Measurements from ENCODE around the gene CHRNA4.

CHRNA4 gene

GRCh38 chr20:63334356-63334755 is 26.8 kb downstream of the CHRNA4 start:
- no peak for TF ChIP-seq REST (IDR thresholded peaks at IDR 0.05; ENCODE audit: insufficient read depth in 1 of 2, low read depth in 2 of 2, low read length in 2 of 2)
- TF ChIP-seq POLR2AphosphoS5 (IDR thresholded peaks at IDR 0.05; ENCODE audit: low read depth, low read length) = no peak
- no peak for TF ChIP-seq FOXP2 (optimal IDR thresholded peaks at IDR 0.05; ENCODE audit: borderline replicate concordance, extremely low read depth, extremely low read length, insufficient read depth)
- TF ChIP-seq TAF1 (IDR thresholded peaks at IDR 0.05; ENCODE audit: borderline replicate concordance, insufficient read depth, low read length) = no peak
- TF ChIP-seq SIN3A (IDR thresholded peaks at IDR 0.05; ENCODE audit: borderline replicate concordance, insufficient read depth, low read length) = no peak

- no peak for TF ChIP-seq POLR2AphosphoS5 (IDR thresholded peaks at IDR 0.05; ENCODE audit: low read depth, low read length)
- TF ChIP-seq SIN3A (IDR thresholded peaks at IDR 0.05; ENCODE audit: borderline replicate concordance, insufficient read depth, low read length) = no peak
- TF ChIP-seq FOXP2 (optimal IDR thresholded peaks at IDR 0.05; ENCODE audit: borderline replicate concordance, extremely low read depth, extremely low read length, insufficient read depth) = no peak
- TF ChIP-seq TAF1 (IDR thresholded peaks at IDR 0.05; ENCODE audit: borderline replicate concordance, insufficient read depth, low read length) = no peak
- TF ChIP-seq REST (IDR thresholded peaks at IDR 0.05; ENCODE audit: insufficient read depth in 1 of 2, low read depth in 2 of 2, low read length in 2 of 2) = no peak
Measured at GRCh38 chr20:63333241-63333836, 27.8 kb downstream of the CHRNA4 start.

- no peak for TF ChIP-seq TAF1 (IDR thresholded peaks at IDR 0.05; ENCODE audit: borderline replicate concordance, insufficient read depth, low read length)
Measured at GRCh38 chr20:63332488-63333240, 28.5 kb downstream of the CHRNA4 start.

- no peak for TF ChIP-seq FOXP2 (optimal IDR thresholded peaks at IDR 0.05; ENCODE audit: borderline replicate concordance, extremely low read depth, extremely low read length, insufficient read depth)
- no peak for TF ChIP-seq REST (IDR thresholded peaks at IDR 0.05; ENCODE audit: insufficient read depth in 1 of 2, low read depth in 2 of 2, low read length in 2 of 2)
- TF ChIP-seq TAF1 (IDR thresholded peaks at IDR 0.05; ENCODE audit: borderline replicate concordance, insufficient read depth, low read length) = no peak
- no peak for TF ChIP-seq POLR2AphosphoS5 (IDR thresholded peaks at IDR 0.05; ENCODE audit: low read depth, low read length)
- no peak for TF ChIP-seq SIN3A (IDR thresholded peaks at IDR 0.05; ENCODE audit: borderline replicate concordance, insufficient read depth, low read length)
Measured at GRCh38 chr20:63331741-63332400, 29.3 kb downstream of the CHRNA4 start.

- no peak for TF ChIP-seq POLR2AphosphoS5 (IDR thresholded peaks at IDR 0.05; ENCODE audit: low read depth, low read length)
- no peak for TF ChIP-seq TAF1 (IDR thresholded peaks at IDR 0.05; ENCODE audit: borderline replicate concordance, insufficient read depth, low read length)
- no peak for TF ChIP-seq REST (IDR thresholded peaks at IDR 0.05; ENCODE audit: insufficient read depth in 1 of 2, low read depth in 2 of 2, low read length in 2 of 2)
- no peak for TF ChIP-seq SIN3A (IDR thresholded peaks at IDR 0.05; ENCODE audit: borderline replicate concordance, insufficient read depth, low read length)
- no peak for TF ChIP-seq FOXP2 (optimal IDR thresholded peaks at IDR 0.05; ENCODE audit: borderline replicate concordance, extremely low read depth, extremely low read length, insufficient read depth)
Measured at GRCh38 chr20:63330940-63331339, 30.2 kb downstream of the CHRNA4 start.

Data from PFSK-1 (cell line).